Keratinocyte (primary cell): Measurements from ENCODE around the gene STRIP1. TPM values are rescaled to one million over a fixed set of nuclear protein-coding genes. Genes with fewer than 3 reads are reported as not detected.

Experiments
- DNase-seq: peaks from one replicate; pipeline ENCODE4 v3.0.0-alpha.2; 2011; ENCODE audit warnings: low read depth, missing footprints, low spot score
- FAIRE-seq: peaks from 2 replicates; lab custom pipeline; 2011; peaks lifted over from hg19 to GRCh38; lab: Jason Lieb, UNC
- H2AFZ ChIP-seq: 2 replicates; pipeline ENCODE4 v1.6.0; 2012; ENCODE audit warnings: low read length, control low read depth, inconsistent platforms; ENCODE audit not compliant: control insufficient read depth
- H3K27ac ChIP-seq: 2 replicates; pipeline ENCODE4 v1.5.1; 2011; ENCODE audit warnings: low read length; ENCODE audit not compliant: control insufficient read depth, insufficient read depth
- H3K27me3 ChIP-seq: 3 replicates; pipeline ENCODE4 v1.6.0; 2011; ENCODE audit warnings: low read length; ENCODE audit not compliant: control insufficient read depth, insufficient read depth; ENCODE audit errors: extremely low read depth
- H3K36me3 ChIP-seq, 2 experiments: 2 replicates in 1 of 2; 3 replicates in 1 of 2; pipeline ENCODE4 v1.5.1; 2011; ENCODE audit warnings: low read length in 2 of 2, mild to moderate bottlenecking in 1 of 2; ENCODE audit not compliant: control insufficient read depth in 2 of 2, insufficient read depth in 2 of 2; ENCODE audit errors: extremely low read depth in 1 of 2
- H3K4me1 ChIP-seq: 3 replicates; pipeline ENCODE4 v1.5.1; 2011; ENCODE audit warnings: low read length; ENCODE audit not compliant: control insufficient read depth, insufficient read depth; ENCODE audit errors: extremely low read depth
- H3K4me2 ChIP-seq: 3 replicates; pipeline ENCODE4 v1.6.0; 2011; ENCODE audit warnings: low read depth, low read length; ENCODE audit not compliant: control insufficient read depth, insufficient read depth; ENCODE audit errors: extremely low read depth
- H3K4me3 ChIP-seq, 3 experiments: fragments of 200-600 bp in 1 of 3; sonication (generic) in 1 of 3; 2 replicates in 2 of 3; 3 replicates in 1 of 3; pipeline ENCODE4 v1.5.1; 2011 to 2016; ENCODE audit warnings: low read length in 3 of 3, mild to moderate bottlenecking in 3 of 3, control low read depth in 2 of 3, inconsistent platforms in 1 of 3, low read depth in 1 of 3, mixed read lengths in 1 of 3, mixed run types in 1 of 3, moderate library complexity in 1 of 3; ENCODE audit not compliant: control insufficient read depth in 2 of 3, insufficient read depth in 2 of 3; ENCODE audit errors: extremely low read depth in 1 of 3
- H3K79me2 ChIP-seq: 2 replicates; pipeline ENCODE4 v1.6.0; 2012; ENCODE audit warnings: low read length; ENCODE audit not compliant: control insufficient read depth, insufficient read depth
- H3K9ac ChIP-seq: 3 replicates; pipeline ENCODE4 v1.6.0; 2011; ENCODE audit warnings: low read length; ENCODE audit not compliant: control insufficient read depth, insufficient read depth; ENCODE audit errors: extremely low read depth
- H3K9me1 ChIP-seq: 3 replicates; pipeline ENCODE4 v1.6.0; 2011; ENCODE audit warnings: low read length; ENCODE audit not compliant: control insufficient read depth, insufficient read depth; ENCODE audit errors: extremely low read depth
- H3K9me3 ChIP-seq: 2 replicates; pipeline ENCODE4 v1.5.1; 2012; ENCODE audit warnings: low read depth, low read length; ENCODE audit not compliant: control insufficient read depth
- H4K20me1 ChIP-seq: 3 replicates; pipeline ENCODE4 v1.6.0; 2011; ENCODE audit warnings: low read length; ENCODE audit not compliant: control insufficient read depth, insufficient read depth; ENCODE audit errors: extremely low read depth
- EZH2 ChIP-seq: IDR thresholded peaks from one replicate; pipeline ENCODE4 v1.6.1; 2012; ENCODE audit warnings: inconsistent platforms, mild to moderate bottlenecking, low read length, moderate library complexity
- dilution Hi-C: fragments of 300-500 bp; cut with MboI; formaldehyde crosslinking; loops from one replicate; pipeline ENCODE4 v1.7.0; 2020; ENCODE audit warnings: low sequenced_read_pairs; ENCODE audit not compliant: extremely low pct_ligation_motif_present
- polyA plus RNA-seq, 5 experiments: library from polyadenylated mRNA; depleted of rRNA in 3 of 5; stranded (reverse) in 3 of 5; stranded (forward) in 1 of 5; unstranded in 1 of 5; fragments of >200 nt; gene quantifications; 1 replicate in 1 of 5; 2 replicates in 3 of 5; 3 replicates in 1 of 5; pipeline versions ENCODE4 v1.2.1 to v1.2.3, GENCODE V29; 2011 to 2012; ENCODE audit warnings: missing spikeins in 2 of 5, low read depth in 1 of 5, low replicate concordance in 1 of 5
- TF ChIP-seq, protein P1 (sequence below), 3 experiments: IDR thresholded peaks in 1 of 3; conservative IDR thresholded peaks in 1 of 3; optimal IDR thresholded peaks in 1 of 3; 2 replicates in 2 of 3; 3 replicates in 1 of 3; pipeline versions ENCODE3 to v1.5.1; 2011; ENCODE audit warnings: low read length in 3 of 3, mild to moderate bottlenecking in 3 of 3, moderate library complexity in 2 of 3, control low read depth in 1 of 3, inconsistent platforms in 1 of 3; ENCODE audit not compliant: insufficient read depth in 2 of 3; ENCODE audit errors: extremely low read depth in 1 of 3

STRIP1 gene
- polyA plus RNA-seq, 1 donor (not counting 4 experiments of a cell fraction or from before 2014, with no cell fraction given): 24.6 TPM

DNA sequence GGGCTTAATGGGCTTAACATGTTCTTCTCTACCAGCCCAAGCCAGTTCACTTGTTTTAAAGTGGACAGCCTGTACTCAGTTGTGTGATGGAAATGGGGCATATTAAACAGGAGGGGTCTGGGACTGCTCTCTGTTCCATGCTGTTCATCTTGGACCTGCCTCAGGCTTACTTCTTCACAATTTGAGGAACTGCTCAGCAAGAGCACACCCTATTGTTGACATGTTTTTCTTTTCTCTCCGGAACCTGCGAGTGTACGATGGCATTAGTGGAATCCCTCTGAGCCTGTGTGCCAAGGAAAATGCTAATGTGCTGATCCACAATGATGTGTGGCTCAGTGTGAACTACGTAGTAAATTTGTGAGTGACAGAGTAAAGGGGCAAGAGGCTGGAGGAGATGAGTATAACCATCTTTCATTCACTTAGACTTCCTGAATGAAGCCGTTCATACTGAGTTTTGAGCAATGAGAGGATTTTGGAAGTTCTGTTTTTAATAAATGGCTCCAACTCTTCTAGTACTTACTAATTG lies 43.0 kb upstream of the STRIP1 start:
- Histone ChIP-seq H3K9me3 (no peaks in the 10 kb centered on the region), H3K9ac (no peak overlapping the region), H3K27me3 (no peaks in the 10 kb centered on the region), H3K36me3 (peaks cover 0 to 3% of the 10 kb centered on the region in 2 experiments), H2AFZ (no peak overlapping the region), H3K4me2 (no peak overlapping the region), H3K4me3 (no peak overlapping the region), H3K4me1 (peaks cover 32% of the 10 kb centered on the region), H3K27ac (no peak overlapping the region), H3K9me1 (peaks cover 3% of the 10 kb centered on the region), H4K20me1 (no peaks in the 10 kb centered on the region), H3K79me2 (peaks cover 61% of the 10 kb centered on the region)
- dilution Hi-C loops: no loop called here
- DNase-seq: no peak
- TF ChIP-seq, protein P1, sequence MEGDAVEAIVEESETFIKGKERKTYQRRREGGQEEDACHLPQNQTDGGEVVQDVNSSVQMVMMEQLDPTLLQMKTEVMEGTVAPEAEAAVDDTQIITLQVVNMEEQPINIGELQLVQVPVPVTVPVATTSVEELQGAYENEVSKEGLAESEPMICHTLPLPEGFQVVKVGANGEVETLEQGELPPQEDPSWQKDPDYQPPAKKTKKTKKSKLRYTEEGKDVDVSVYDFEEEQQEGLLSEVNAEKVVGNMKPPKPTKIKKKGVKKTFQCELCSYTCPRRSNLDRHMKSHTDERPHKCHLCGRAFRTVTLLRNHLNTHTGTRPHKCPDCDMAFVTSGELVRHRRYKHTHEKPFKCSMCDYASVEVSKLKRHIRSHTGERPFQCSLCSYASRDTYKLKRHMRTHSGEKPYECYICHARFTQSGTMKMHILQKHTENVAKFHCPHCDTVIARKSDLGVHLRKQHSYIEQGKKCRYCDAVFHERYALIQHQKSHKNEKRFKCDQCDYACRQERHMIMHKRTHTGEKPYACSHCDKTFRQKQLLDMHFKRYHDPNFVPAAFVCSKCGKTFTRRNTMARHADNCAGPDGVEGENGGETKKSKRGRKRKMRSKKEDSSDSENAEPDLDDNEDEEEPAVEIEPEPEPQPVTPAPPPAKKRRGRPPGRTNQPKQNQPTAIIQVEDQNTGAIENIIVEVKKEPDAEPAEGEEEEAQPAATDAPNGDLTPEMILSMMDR (optimal IDR thresholded peaks at IDR 0.05 in 1 of 3, IDR thresholded peaks at IDR 0.05 in 1 of 3, conservative IDR thresholded peaks at IDR 0.05 in 1 of 3; ENCODE audit: extremely low read depth in 1 of 3, insufficient read depth in 2 of 3, low read length in 3 of 3): no peak
- no peak for TF ChIP-seq EZH2
- FAIRE-seq: no peak

DNA sequence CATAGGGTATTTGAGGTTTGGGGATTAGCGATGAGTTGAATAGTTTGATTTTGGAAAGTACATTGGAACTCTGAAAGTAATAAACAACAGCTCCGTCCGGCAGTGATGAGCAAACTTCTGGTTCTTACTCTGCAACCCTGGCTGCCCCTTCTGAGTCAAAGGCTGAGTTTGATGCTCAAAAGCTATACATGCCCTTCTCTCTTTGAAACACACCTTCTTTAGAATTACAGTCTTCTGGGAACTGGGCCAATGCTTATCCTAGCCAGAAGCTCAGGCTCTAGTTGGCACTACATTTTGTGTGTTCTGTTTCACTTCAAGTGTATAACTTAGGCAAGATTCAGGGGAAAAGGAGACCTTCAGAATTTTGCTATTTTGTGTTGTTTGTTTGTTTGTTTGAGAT lies 40.5 kb upstream of the STRIP1 start:
- no peak overlapping the region for H3K4me2 ChIP-seq
- no peak for FAIRE-seq
- no peak for TF ChIP-seq EZH2
- TF ChIP-seq, protein P1 (optimal IDR thresholded peaks at IDR 0.05 in 1 of 3, IDR thresholded peaks at IDR 0.05 in 1 of 3, conservative IDR thresholded peaks at IDR 0.05 in 1 of 3; ENCODE audit: extremely low read depth in 1 of 3, insufficient read depth in 2 of 3, low read length in 3 of 3): no peak
- no peak overlapping the region for H2AFZ ChIP-seq
- peaks cover 0 to 3% of the 10 kb centered on the region in 2 experiments for H3K36me3 ChIP-seq
- no peak overlapping the region for H3K27ac ChIP-seq
- no peaks in the 10 kb centered on the region for H4K20me1 ChIP-seq
- H3K27me3 ChIP-seq: no peaks in the 10 kb centered on the region
- no peak for DNase-seq
- dilution Hi-C loops: no loop called here
- peaks cover 18% of the 10 kb centered on the region for H3K4me1 ChIP-seq
- H3K79me2 ChIP-seq: peaks cover 55% of the 10 kb centered on the region
- no peak overlapping the region for H3K4me3 ChIP-seq
- no peak overlapping the region for H3K9ac ChIP-seq
- peaks cover 3% of the 10 kb centered on the region for H3K9me1 ChIP-seq
- H3K9me3 ChIP-seq: no peaks in the 10 kb centered on the region
